Stimulated activated effector memory CD8-positive, alpha-beta T cell treated with anti-CD3 and anti-CD28 coated beads, Interleukin-12 subunit alpha, Interleukin-12 subunit beta, amount 100 ng/mL, for 72 hours (primary cell): ENCODE data around the gene TCP11.
A peak's percentile ranks its signal among the peaks of the same experiment; 100 is the strongest.

Experiments used
- ATAC-seq: fragments of 150-1000 bp; cut with Tn5 transposase; 2 replicates; pipeline ENCODE4 v1.10.0; 2021
- DNase-seq, 2 donors: peaks; one replicate each; pipeline ENCODE4 v3.0.0; 2021 to 2022; ENCODE audit warnings: low spot score in 2 of 2
- H3K27ac Mint-ChIP-seq: one replicate; pipeline ENCODE4 v1.8.0; 2022; ENCODE audit warnings: mild to moderate bottlenecking, mixed read lengths
- H3K36me3 Mint-ChIP-seq: one replicate; pipeline ENCODE4 v1.8.0; 2022; ENCODE audit warnings: mild to moderate bottlenecking, mixed read lengths
- H3K4me1 Mint-ChIP-seq: one replicate; pipeline ENCODE4 v1.8.0; 2022; ENCODE audit warnings: mixed read lengths
- H3K4me3 Mint-ChIP-seq: one replicate; pipeline ENCODE4 v1.8.0; 2022; ENCODE audit warnings: mild to moderate bottlenecking, mixed read lengths
- H3K9me3 Mint-ChIP-seq: one replicate; pipeline ENCODE4 v1.8.0; 2022; ENCODE audit warnings: mixed read lengths

The TCP11 gene

GRCh38 chr6:35141007-35141655, at the start of gene TCP11:
Gene TCP11 (minus strand): TSS chr6:35141339. CDS start chr6:35140870, 469 bp downstream.
- no peak within 1 kb of the TSS for H3K27ac Mint-ChIP-seq
- peak; percentile 72 for ATAC-seq
- peaks cover 12% of the 10 kb centered on the region for H3K4me1 Mint-ChIP-seq
- no peaks in the 10 kb centered on the region for H3K9me3 Mint-ChIP-seq
- H3K36me3 Mint-ChIP-seq: peaks cover 5% of the 10 kb centered on the region
- H3K4me3 Mint-ChIP-seq: peak within 1 kb of the TSS; percentile 60
- no peak for DNase-seq

DNA sequence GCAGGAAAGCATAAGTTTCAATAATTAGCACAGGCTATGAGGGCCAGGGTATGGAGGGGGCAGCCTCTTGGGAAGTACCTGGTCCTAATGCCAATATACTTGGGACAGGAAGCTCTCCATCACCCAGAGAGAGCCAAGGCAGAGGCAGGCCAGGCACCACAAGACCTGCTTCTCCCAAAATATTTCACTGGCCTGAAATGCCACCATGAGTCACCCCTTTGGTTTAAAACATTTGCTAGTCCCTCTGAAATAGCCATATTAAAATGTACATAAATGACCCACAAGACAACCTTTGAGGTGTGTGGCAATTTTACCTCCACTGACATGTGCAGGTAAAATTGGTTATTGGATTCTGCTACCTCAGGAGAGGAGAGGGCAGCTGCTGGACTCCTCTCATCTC, 49.2 kb upstream of the TCP11 start:
- Mint-ChIP-seq H3K4me3 (peak overlapping the region; percentile 39), H3K36me3 (peaks cover 5% of the 10 kb centered on the region), H3K27ac (peak overlapping the region; percentile 50), H3K4me1 (peaks cover 43% of the 10 kb centered on the region), H3K9me3 (no peaks in the 10 kb centered on the region)
- no peak for DNase-seq
- ATAC-seq: no peak

DNA sequence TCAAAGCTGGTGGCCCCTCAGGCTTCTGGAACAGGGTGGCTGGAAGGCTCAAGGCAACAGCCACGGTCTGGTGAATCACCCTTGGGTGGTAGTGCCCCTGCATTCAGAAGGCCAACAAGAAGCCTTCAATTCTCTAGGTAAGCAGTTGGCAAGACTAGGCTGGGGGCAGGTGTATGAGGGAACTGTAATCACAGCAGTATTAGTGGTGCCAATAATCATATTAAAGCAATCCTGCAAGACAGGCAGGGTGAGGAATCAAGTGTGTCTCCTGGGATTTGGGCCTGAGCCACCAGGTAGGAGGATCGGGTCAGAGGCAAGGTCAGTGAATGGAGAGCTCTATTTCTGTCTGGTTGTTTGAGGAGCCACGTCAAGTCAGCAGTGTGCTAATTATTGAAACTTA, 47.7 kb upstream of the TCP11 start:
- Mint-ChIP-seq H3K27ac (no peak overlapping the region), H3K4me1 (peaks cover 34% of the 10 kb centered on the region), H3K36me3 (peaks cover 5% of the 10 kb centered on the region), H3K9me3 (no peaks in the 10 kb centered on the region), H3K4me3 (no peak overlapping the region)
- DNase-seq (no peak), ATAC-seq (no peak)

DNA sequence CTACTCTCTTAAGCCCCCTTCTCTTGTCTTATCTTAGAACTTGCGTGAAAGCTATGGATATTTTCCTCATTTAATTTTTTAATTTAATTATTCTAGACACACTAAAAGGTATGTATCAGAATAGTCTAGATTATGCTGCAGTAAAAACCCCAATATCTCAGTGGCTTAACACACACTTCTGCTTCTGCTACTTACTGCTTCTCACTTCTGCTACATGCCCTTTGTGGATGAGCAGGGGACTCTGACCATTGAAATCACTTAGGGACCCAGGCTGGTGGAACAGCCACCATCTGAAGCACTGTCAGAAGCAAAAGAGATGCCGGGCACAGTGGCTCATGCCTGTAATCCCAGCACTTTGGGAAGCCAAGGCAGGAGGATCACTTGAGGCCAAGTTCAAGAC, 45.4 kb upstream of the TCP11 start:
- no peak overlapping the region for H3K27ac Mint-ChIP-seq
- H3K4me3 Mint-ChIP-seq: no peak overlapping the region
- H3K9me3 Mint-ChIP-seq: no peaks in the 10 kb centered on the region
- no peak for DNase-seq
- peaks cover 4% of the 10 kb centered on the region for H3K36me3 Mint-ChIP-seq
- peaks cover 11% of the 10 kb centered on the region for H3K4me1 Mint-ChIP-seq
- no peak for ATAC-seq

DNA sequence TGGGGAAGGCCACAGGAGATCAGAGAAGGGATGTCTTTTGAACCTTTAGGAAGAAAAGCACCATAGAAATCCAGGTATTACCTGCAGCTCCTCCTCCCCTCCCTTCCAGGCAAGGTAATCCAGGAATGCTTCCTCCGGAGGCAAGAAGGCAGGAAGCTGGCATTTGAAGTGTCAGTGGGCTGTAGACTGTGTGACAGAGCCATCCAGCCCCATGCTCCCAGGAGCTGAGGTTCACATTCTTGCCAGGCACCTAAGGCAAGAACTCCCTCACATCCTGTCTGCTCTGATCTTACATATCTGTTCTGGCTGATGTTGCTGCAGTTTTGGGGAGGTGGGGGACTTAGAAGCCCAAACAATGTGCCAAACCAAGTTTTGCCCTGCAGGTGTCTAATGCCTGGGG, 44.8 kb upstream of the TCP11 start:
- H3K36me3 Mint-ChIP-seq: no peaks in the 10 kb centered on the region
- peaks cover 5% of the 10 kb centered on the region for H3K4me1 Mint-ChIP-seq
- ATAC-seq (no peak), DNase-seq (no peak)
- no peak overlapping the region for H3K4me3 Mint-ChIP-seq
- H3K9me3 Mint-ChIP-seq: no peaks in the 10 kb centered on the region
- H3K27ac Mint-ChIP-seq: no peak overlapping the region

GRCh38 chr6:35185302-35185681, 44.2 kb upstream of the TCP11 start:
- H3K9me3 Mint-ChIP-seq: no peaks in the 10 kb centered on the region
- no peaks in the 10 kb centered on the region for H3K36me3 Mint-ChIP-seq
- no peaks in the 10 kb centered on the region for H3K4me1 Mint-ChIP-seq
- no peak overlapping the region for H3K27ac Mint-ChIP-seq
- DNase-seq: no peak
- no peak overlapping the region for H3K4me3 Mint-ChIP-seq
- ATAC-seq: no peak

GRCh38 chr6:35184580-35185301, 43.6 kb upstream of the TCP11 start:
- DNase-seq (no peak), ATAC-seq (no peak)
- Mint-ChIP-seq H3K4me1 (no peaks in the 10 kb centered on the region), H3K4me3 (no peak overlapping the region), H3K27ac (no peak overlapping the region), H3K36me3 (no peaks in the 10 kb centered on the region), H3K9me3 (no peaks in the 10 kb centered on the region)

GRCh38 chr6:35183935-35184334, 42.8 kb upstream of the TCP11 start:
- Mint-ChIP-seq H3K9me3 (no peaks in the 10 kb centered on the region), H3K4me1 (no peaks in the 10 kb centered on the region), H3K27ac (no peak overlapping the region), H3K4me3 (no peak overlapping the region), H3K36me3 (no peaks in the 10 kb centered on the region)
- ATAC-seq (no peak), DNase-seq (no peak)

DNA sequence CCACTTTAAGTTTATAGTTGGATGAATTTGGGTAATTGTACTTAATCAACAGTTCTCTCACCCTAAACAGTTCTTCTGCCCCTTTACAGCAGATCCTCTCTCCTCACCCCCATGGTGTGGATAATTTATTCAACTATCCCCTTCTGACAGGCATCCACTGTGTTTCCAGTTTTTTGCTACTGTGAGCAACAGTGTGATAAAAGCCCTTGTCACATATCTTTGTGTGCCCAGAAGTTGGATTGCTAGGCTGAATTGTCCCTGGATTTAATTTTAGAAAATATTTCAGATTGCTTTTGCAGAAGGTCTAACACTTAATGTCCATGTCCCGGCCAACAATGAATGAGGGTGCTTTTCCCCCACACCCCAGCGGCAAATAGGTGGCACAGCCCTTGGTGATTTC, 42.1 kb upstream of the TCP11 start:
- ATAC-seq: no peak
- H3K4me3 Mint-ChIP-seq: no peak overlapping the region
- no peak overlapping the region for H3K27ac Mint-ChIP-seq
- no peaks in the 10 kb centered on the region for H3K9me3 Mint-ChIP-seq
- H3K36me3 Mint-ChIP-seq: no peaks in the 10 kb centered on the region
- no peak for DNase-seq
- H3K4me1 Mint-ChIP-seq: no peaks in the 10 kb centered on the region

DNA sequence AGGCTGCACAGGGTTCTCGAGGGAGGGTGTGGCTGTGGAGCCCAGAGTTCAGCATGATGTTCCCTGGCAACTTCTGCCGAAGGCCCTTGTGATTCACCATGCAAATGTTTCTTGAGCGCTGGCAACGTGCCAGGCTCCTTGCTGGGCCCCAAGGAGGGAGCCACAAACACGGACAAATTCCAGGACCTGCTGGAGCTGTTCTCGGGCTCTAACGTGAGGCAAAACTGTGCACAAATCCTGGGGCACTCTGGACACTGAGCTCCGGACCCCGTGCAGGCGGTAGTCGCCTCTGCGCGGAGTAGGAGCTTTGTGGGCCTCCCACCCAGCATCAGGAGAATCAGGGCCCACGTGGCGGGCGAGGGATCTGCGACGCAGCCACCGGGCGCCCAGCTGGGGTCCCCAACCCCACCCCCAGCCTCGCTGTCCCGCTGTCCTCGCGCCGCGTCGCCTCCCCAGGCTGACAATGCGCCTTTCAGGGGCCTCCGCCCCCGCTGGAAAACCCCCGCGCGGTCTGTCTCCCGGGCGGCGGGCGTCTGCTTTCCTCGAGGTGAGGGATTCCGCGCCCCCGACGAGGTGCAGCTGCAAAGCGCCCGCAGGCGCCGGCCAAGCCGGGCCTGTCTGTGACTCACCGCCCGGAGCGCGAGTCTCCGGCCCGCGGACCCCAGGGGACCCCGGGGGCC, 40.9 kb upstream of the TCP11 start:
- Mint-ChIP-seq H3K4me3 (no peak overlapping the region), H3K4me1 (no peaks in the 10 kb centered on the region), H3K9me3 (no peaks in the 10 kb centered on the region), H3K27ac (no peak overlapping the region), H3K36me3 (no peaks in the 10 kb centered on the region)
- peak; percentile 16 for ATAC-seq
- DNase-seq: no peak

DNA sequence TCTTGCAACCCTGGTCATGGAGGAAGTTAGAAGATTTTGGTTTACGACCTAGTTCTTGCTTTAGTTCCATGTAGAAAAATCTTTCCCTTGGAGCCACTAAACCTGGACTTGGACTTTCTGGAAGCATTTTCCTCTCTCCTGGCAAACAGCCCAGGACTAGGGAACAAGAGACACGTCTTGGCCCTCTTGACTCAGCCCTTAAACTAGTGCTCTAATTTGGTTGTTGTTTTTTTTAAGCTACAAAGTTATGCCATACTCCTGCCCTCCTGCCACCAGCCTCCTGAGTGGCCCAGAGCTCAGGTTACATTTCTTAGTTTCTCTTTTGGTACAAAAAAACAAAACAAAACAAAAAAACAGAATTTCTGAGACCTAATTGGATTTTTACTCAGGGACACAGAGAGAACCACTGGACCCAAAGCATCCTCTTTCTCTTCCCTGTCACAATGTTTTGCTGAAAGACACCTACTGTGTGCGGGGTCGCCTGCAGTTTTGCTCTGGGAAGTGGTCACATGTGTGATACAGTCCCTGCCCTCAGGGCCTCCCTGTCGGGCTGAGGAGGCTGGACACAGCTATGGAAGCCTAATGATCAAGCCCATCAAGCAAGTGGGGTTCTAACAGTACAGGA, 40.3 kb upstream of the TCP11 start:
- H3K4me1 Mint-ChIP-seq: no peaks in the 10 kb centered on the region
- ATAC-seq (no peak), DNase-seq (no peak)
- no peak overlapping the region for H3K27ac Mint-ChIP-seq
- no peaks in the 10 kb centered on the region for H3K36me3 Mint-ChIP-seq
- no peak overlapping the region for H3K4me3 Mint-ChIP-seq
- no peaks in the 10 kb centered on the region for H3K9me3 Mint-ChIP-seq

DNA sequence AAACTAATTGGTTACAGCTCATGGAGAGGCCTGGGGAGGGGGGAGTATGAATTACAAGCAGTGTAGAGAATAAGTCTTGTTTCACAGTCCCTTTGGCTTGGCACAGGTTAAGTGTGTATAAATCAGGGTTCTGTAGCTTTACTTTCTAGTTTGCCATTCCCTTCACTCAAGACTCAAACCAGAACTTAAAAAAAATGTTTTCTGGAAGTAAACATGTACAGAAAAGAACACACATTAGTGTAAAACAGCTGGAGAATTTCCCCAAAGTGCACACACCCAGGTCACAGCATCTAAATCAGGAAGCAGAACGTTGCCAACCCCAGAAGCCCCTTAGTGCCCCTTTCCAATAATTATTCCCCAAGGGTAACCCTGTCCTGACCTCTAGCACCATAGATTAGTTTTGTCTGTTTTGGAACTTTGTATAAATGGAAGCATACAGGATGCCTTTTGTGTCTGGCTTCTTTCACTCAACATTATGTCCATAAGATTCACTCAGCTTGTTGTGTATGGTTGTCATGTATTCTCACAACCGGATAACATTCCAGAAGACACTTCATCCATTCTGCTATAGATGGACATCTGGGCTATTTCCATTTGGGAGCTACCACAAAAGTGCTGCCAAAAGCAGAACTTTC, 38.9 kb upstream of the TCP11 start:
- H3K27ac Mint-ChIP-seq: no peak overlapping the region
- no peak for ATAC-seq
- no peaks in the 10 kb centered on the region for H3K36me3 Mint-ChIP-seq
- no peak overlapping the region for H3K4me3 Mint-ChIP-seq
- no peaks in the 10 kb centered on the region for H3K4me1 Mint-ChIP-seq
- no peaks in the 10 kb centered on the region for H3K9me3 Mint-ChIP-seq
- no peak for DNase-seq

- no peaks in the 10 kb centered on the region for H3K9me3 Mint-ChIP-seq
- ATAC-seq (no peak), DNase-seq (no peak)
- no peaks in the 10 kb centered on the region for H3K36me3 Mint-ChIP-seq
- H3K4me1 Mint-ChIP-seq: peaks cover under 1% of the 10 kb centered on the region
- no peak overlapping the region for H3K27ac Mint-ChIP-seq
- no peak overlapping the region for H3K4me3 Mint-ChIP-seq
Observed at GRCh38 chr6:35178932-35179832, 38.0 kb upstream of the TCP11 start.

DNA sequence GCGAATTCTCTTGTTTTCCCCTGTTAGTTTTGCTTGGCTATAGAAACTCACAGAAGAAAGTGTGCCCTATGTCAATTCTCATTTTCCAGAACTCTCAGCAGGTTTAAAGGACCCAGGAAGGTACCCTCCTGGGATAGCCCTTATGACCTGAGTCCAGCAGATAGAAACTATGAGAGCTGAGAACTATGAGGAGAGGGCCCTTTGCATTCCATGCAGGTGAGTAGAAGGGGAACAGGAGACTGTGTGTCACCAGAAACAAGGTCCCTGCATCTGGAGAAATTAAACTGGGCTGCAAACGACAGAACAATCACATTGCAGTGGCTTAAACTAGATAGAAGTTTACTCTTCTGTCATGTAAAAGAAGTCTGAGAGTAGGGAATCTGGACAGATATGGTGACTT, 36.9 kb upstream of the TCP11 start:
- Mint-ChIP-seq H3K27ac (no peak overlapping the region), H3K4me3 (no peak overlapping the region), H3K9me3 (no peaks in the 10 kb centered on the region), H3K4me1 (peaks cover 11% of the 10 kb centered on the region), H3K36me3 (no peaks in the 10 kb centered on the region)
- ATAC-seq: no peak
- no peak for DNase-seq
